NCI-H2171 treated with DMSO at 0.1 percent for 48 hours (cell line): ENCODE results near the gene BMERB1.
"Not testable (repeated sequence)": the region's sequence is repeated elsewhere in the genome, so short reads cannot be mapped to it uniquely, and the experiment has no call there.

Experiments
- DNase-seq: peaks from one replicate; lab custom pipeline; 2025; lab: John Stamatoyannopoulos, UW

Gene BMERB1

DNA sequence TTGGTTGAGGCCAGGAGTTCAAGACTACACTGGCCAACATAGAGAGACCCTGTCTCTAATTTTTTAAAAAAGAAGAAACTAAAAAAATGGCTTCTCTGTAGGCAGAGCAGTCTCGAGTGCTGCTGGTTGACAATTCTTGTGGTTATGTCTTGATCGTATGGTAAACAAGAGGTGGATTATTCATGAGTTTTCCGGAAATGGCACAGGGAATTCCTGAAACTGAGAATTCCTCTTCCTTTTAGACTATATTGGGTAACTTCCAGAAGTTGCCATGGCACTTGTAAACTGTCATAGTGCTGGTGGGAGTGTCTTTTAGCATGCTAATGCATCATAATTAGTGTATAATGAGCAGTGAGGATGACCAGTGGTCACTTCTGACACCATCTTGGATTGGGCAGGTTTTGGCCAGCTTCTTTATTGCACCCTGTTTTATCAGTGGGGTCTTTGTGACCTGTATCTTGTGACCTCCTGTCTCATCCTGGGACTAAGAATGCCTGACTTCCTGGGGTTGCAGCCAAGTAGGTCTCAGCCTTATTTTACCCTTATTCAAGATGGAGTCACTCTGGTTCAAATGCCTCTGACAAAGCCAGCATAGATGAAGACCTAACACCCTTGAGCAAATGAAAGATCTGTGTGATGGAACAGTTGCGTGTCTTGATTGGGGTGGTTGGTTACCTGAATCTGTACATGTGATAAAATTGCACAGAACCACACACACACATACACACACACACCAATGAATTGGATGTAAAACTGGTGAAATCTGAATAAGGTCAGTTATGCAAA is 30.2 kb downstream of the BMERB1 start:
- DNase-seq = no peak

DNA sequence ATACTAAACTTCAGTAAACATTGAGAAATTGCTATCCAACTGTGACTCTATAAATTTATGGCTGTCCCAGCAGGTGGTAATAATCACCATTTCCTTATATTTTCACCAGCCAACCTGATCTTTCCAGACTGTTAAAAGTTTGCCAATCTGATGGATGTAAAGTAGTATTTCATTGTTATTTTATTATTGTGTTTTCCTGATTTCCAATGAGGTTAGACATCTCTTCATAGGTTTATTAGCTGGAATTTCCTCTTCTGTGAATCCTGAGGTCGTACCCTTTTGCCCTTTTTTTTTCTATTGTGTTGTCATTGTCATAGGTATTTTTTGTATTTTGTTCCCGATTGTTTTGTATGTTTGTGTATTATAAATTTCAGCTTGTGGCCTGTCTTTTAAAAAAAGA is 31.7 kb downstream of the BMERB1 start:
- DNase-seq = no peak

DNA sequence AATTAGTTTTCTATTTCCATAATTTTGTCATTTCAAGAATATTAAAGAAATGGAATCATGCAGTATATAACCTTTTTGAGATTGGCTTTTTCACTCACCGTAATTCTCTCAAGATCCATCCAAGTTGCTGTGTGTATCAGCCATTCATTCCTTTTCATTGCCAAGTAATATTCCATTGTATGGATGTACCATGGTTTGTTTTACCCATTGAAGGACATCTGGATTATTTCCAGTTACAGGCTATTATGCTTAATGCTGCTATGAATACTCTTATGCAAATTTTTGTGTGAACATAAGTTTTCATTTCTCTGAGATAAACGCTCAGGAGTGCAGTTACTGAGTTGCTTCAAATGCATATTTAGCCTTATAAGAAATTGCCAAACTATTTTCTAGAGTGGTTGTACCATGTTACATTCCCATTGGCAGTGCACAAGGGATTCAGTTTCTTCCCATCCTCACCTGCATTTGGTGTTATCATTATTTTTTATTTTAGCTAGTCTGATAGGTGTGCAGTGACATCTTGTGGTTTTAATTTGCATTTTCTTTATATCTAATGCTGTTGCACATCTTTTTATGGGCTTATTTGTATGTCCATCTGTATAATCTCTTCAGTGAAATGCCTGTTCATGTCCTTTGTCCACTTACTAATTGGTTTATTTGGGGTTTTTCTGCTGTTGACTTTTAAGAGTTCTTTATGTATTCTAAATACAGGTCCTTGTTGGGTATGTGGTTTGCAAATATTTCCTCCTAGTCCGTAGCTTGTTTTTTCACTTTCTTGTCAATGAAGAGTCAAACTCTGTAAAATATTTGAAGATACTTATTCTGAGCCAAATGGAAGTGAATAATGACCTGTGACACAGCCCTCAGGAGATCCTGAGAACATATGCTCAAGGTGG is 32.7 kb downstream of the BMERB1 start:
- peak; percentile 58 for DNase-seq

DNA sequence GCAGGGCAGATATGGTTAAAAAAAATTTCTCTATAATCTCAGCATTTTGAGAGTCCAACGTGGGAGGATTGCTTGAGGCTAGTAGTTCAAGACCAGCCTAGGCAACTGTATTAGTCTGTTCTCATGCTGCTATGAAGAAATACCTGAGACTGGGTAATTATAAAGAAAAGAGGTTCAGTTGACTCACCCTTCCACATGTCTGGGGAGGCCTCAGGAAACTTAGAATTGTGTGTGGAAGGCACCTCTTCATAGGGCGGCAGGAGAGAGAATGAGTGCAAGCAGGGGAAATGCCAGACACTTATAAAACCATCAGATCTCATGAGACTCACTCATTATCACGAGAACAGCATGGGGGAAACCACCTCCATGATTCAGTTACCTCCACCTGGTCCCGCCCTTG is 42.6 kb downstream of the BMERB1 start:
- not testable (repeated sequence) for DNase-seq

DNA sequence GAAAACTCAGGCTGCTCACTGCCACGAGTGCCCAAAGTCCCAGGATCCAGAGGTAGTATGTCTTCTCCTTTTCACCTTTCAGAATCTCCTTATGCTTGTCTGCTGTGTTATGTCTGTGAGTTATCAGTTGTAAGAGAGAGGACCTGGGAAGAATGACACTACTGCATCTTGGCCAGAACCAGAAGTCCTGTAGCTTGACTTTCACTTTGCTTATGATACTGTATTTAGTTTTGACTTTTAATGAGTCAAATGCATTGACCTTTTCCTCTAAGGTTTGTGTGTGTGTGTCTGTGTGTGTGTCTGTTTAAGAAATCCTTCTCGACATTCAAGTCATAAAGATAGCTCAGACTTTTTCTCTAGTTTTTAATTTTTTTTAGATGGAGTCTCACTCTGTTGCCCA is 43.4 kb downstream of the BMERB1 start:
- DNase-seq = no peak

DNA sequence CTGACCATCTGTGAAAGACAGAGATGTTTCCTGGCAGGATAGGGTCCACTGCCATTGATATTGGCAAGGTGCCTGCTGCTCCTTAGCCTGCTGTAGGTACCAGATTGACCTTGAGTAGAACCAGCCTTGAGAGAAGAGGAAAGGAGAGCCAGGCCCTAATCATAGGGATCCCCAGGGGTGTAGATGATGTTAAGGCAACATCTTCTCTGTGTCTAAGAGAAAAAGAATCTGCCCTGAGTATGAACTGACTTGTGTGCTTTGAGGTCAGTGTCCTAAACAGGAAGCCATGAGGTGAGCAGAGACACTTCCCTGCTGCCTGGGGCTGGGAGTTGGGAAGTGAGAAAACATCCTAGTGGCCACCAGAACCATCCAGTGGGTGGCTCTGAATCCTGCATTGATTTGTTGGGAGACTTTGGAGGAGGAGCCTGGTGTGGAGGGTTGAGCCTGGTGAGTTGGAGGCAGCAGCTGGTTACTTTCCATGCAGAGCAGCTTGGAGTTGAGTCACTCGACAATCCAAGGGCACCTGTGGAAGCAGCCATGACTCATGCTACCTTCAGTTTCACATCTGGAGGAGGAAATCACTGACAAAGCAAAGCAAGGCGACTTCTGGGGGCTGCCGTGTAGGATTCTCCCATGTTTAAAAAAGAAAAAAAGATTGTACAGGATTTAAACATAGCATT is 47.8 kb downstream of the BMERB1 start:
- peak; percentile 17 for DNase-seq

DNA sequence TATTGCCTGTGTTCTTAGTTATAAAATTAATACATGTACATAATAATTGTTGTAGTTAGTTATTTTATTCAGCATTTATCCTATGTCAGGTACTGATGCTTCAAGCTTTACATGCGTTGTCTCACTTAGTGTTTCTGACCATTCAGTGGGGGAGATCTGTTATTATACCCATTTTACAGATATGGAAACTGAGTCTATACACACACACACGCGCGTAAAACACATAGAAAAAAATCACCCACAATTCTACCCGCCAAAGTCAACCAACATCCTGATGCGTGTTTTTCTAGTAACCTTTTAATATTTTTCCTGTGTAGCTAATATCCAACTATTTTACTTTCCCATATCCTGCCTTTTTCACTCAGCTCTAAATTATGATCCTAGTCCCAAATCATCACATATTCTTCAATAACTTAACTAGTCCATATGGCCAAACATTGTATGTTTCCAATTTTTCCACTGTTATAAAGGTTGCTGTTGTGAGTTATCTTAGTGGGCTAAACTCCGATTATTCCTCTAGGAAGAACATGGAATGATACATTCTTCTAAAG is 48.4 kb downstream of the BMERB1 start:
- DNase-seq = no peak

DNA sequence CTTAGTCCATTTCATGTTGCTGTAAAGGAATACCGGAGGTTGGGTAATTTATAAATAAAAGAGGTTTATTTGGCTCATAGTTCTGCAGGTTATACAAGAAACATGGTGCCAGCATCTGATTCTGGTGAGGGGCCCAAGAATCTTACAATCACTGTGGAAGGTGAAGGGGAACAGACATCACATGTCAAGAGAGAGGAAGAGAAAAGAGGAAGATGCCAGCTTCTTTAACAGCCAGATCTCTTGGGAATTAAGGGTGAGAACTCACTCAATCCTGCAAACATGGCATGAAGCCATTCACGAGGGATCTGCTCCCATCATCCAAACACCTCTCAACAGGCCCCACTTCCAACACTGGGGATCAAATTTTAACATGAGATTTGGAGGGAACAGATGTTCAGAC is 49.5 kb downstream of the BMERB1 start:
- peak; percentile 45 for DNase-seq

DNA sequence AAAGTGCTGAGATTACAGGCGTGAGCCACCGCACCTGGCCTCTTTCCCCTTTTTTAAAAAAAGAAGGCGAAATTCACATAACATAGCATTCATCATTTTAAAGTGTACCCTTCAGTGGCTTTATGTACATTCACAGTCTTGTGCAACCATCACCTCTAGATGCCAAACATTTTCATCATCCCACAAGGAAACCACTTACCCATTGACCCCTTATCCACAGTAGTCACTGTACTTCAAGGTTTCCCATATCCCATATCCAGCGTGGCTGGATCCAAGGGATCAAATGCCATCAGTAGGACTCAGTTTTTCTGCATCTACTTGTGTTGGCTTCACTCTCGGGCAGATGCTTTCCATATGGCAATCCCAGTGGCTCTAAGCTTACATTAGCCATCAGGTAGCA is 50.3 kb downstream of the BMERB1 start:
- no peak for DNase-seq

DNA sequence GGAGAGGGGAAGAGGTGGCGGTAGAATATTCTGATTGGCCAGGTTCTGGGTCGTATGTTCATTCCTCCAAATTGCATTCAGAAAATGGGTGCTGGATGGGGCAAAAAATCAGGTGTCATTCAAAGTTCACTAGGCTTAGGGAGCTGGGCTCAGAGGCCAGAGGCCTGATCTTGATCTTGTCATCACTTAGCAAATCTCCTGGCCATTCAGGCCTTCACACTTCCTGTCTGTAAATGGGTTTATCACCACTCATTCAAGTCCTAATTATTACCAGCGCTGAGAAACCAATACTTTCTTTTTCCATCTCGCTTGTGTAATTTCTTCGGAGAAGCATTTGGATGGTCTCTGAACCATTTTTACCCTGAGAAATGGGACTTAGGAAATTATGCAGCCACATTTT is 50.8 kb downstream of the BMERB1 start:
- no peak for DNase-seq

DNA sequence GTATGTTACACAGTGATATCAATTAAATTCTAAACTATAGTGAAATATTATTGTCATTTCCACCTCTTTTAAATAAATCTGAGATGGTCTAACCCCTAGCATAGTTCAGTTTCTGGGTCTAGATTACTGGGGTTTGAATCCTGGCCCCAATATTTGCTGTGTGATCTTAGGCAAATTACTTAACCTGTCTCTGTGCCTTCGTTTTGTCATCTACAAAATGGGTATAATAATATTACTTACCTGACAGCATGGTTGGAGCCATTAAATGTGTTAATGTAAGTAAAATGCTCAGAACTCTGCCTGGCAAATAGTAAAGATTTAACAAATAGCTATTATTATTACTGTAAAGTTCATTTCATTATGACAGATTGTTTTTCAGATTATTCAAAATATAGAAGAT is 52.3 kb downstream of the BMERB1 start:
- DNase-seq = no peak

DNA sequence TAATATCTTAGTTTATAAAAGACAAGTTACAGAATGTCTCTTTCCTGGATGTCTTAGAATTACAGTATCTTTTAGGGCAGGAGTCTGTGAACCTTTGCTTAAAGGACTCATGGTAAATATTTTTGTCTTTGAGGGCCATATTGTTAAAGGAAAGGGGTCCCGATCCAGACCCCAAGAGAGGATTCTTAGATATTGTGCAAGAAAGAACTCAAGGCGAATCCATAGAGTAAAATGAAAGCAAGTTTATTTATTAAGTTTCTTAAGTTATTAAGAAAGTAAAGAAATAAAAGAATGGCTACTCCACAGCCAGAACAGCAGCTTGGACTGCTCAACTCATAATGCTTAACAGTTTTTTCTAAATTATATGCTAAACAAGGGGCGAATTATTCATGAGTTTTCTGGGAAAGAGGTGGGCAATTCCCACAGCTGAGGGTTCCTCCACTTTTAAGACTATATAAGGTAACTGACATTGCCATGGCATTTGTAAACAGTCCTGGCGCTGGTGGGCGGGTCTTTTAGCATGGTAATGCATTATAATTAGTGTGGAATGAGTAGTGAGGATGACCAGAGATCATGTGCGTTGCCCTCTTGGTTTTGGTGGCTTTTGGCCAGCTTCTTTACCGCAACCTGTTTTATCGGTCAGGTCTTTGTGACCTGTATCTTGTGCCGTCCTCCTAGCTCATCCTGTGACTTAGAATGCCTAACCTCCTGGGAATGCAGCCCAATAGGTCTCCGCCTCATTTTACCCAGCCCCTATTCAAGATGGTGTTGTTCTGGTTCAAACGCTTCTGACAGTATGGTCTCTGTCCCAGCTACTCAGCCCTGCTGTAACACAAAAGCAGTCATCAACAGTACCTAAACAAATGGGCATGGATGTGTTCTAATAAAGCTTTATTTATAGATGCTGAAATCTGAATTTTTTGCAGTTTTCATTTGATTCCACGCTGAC is 53.2 kb downstream of the BMERB1 start:
- no peak for DNase-seq

DNA sequence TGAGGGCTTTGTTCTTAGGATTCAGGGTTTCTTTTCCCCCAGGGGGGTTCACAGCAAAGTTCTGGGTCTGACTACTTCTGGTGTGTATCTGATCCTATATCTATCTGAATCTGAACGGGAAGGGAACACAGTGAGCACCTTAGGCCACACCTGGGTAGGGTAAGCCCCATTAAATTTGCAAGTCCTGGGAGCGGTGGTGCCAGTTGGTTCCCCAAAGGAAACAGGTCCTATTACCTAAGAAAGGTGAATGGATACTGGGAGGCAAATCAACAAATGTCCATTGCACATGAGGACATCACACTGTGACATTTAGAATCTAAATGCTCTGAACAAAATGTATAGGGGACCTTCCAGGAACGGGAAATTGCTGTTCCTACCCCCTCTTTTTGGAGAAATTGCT is 54.6 kb downstream of the BMERB1 start:
- no peak for DNase-seq

DNA sequence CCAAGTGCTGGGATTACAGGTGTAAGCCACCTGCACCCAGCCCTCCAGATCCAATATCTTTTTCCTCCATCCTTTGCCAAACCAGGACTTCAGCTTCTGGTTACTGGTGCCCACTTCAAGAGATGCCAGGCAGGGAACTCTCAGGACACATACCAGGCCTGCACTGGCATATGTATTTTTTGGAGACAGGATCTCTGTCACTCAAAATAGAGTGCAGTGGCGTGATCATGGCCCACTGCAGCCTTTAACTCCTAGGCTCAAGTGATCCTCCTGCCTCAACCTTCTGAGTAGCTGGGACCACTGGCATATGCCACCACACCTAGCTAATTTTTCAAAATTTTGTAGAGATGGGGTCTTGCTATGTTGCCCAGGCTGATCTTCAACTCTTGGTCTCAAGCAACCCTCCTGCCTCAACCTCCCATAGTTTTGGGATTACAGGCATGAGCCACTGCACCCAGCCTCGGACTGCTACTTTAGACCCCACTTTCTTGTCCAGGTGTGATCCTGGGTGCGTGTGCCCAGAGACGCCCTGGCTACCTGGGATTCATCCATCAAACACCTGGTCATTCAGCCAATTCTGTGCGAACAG is 55.8 kb downstream of the BMERB1 start:
- DNase-seq = no peak

DNA sequence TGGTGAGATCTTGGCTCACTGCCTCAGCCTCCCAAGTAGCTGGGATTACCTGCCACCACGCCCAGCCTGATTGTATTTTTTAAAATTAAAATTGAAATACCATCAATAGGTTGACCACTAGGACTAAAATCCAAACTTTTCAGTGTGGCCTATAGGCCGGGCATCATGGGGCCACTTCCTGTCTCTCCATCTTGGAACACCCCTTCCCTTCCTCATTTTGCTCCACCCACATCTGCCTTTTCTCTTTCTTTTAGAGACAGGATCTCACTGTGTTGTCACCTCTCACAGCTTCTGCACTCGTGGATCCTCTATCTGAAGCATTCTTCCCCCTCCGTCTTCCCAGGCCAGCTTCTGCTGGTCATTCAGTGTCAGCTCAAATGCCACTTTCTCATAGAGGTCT is 57.0 kb downstream of the BMERB1 start:
- no peak for DNase-seq

DNA sequence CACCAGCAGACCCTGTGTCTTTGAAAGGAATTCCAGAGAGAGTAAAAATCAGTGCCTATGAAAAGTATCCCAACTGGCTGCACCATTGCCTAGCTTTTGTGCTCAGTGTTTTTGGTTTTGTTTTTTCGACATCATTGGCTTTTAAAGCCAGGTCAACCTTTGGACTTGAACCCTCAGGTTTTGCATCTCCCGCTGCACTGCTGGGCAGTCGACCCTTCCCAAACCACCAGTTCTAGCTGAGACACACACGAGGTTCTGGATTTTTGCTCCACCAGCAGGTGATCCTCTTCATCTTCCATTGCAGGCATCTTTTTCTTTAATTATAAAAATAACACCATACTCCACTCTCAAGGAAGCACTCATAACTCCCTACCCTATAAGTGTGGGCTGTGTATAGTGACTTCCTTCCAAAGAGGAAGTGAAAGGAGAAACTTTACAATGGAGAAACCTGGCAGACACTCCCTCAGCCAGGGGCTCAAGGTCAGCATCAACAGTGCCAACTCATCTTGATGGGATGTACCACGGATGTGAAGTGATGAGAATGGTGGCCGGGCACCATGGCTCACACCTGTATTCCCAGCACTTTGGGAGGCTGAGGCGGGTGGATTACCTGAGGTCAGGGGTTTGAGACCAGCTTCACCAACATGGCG is 57.8 kb downstream of the BMERB1 start:
- DNase-seq = no peak

DNA sequence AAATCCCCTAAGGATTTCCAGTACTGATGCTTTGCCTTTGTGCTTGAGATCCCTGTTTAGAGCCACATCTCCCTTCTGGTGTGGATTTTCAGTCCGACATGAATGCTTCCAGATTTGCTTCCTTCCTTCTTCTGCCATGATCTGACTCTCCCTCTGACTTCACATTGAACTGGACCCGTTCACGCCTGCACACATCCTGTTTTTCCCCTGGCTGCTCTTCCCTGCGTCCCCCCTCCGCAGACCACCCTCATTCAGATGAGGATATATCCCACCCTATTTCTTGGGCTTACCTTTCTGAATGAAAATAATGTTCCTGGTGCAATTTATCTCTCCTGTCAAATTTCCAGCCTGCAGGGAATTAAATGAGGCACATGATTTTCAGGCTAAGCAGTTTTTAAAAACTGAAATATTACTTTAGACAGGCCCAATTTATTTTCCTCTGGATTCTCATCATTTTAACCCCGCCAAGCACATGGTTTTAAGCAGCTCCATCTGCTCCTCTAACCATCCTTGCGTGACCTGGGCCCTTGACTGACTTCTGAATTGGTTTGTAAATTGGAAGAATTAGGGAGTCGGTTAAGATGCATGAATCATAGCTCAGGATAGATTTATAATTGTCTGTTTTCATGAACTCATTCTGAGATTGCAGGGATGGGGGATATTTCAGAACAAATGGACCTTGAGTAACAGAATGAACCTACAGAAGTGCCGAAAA is 59.2 kb downstream of the BMERB1 start:
- peak; percentile 78 for DNase-seq

DNA sequence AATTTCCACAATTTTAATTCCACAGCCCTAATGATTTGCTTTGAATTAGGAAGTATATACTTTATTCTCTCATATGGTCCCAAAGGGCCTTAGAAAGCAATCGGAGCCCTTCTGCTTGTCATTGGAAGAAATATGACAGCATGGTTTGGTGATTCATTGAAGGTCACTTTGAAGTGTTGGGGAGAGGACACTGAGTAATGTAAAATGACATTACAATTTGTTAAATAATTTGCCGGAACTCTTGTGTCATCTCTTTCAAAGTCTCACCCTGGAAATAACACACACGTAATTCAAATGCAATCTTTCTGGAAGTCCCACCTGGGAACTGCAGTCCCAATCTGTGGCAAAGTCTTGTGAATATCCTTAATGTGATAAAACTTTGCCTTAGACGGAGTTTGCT is 59.8 kb downstream of the BMERB1 start:
- DNase-seq = peak; percentile 16

DNA sequence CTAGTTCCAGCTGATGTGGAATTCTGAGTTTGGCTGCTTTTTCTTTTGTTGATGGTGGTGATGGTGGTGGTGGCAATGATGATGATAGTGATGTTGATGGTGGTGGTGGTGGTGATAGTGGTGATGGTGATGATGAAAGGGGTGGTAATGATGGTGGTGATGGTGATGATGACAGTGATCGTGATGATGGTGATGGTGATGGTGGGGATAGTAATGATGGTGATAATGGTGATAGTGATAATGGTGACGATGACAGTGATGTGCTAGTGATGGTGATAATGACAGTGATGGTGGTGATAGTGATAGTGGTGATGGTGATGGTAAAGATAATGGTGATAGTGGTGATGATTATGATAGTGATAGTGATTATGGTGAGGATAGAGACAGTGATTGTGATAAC is 61.5 kb downstream of the BMERB1 start:
- no peak for DNase-seq
